Epithelial cell of esophagus (primary cell): ENCODE data around the gene SCGB3A2.
A peak's percentile ranks its signal among the peaks of the same experiment; 100 is the strongest.

Experiments used
- DNase-seq: peaks from one replicate; pipeline ENCODE4 v3.0.0; 2010; ENCODE audit warnings: low read depth
- H3K4me3 ChIP-seq: 2 replicates; pipeline ENCODE4 v1.5.1; 2011; ENCODE audit warnings: mild to moderate bottlenecking, low read length, control low read depth
- CTCF ChIP-seq: IDR thresholded peaks from 2 replicates; pipeline ENCODE4 v1.5.1; 2011; ENCODE audit warnings: low read depth, mild to moderate bottlenecking, low read length, control low read depth, inconsistent platforms; ENCODE audit not compliant: insufficient read depth; ENCODE audit errors: missing control alignments

SCGB3A2 gene

DNA sequence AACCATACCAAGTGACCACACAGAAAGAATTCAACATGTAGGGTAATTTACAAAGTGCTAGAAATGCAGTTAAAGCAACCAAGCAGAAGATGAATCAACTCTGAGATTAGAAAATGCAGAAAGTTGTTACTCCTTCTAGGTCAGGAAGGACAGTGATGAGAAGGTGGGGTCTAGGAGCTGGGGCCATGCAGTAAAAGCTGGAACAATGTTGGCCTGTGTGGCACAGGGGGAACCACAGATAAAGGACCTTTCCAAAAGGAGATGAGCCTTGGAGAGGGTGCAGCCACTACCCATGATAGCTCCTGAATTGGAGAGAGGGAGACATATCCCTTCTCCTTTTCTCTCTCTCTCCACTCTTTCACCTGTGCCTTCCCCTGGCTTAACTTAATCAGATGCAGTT is 2.4 kb upstream of the SCGB3A2 start:
- H3K4me3 ChIP-seq: no peak overlapping the region
- no peak for TF ChIP-seq CTCF
- DNase-seq: no peak

DNA sequence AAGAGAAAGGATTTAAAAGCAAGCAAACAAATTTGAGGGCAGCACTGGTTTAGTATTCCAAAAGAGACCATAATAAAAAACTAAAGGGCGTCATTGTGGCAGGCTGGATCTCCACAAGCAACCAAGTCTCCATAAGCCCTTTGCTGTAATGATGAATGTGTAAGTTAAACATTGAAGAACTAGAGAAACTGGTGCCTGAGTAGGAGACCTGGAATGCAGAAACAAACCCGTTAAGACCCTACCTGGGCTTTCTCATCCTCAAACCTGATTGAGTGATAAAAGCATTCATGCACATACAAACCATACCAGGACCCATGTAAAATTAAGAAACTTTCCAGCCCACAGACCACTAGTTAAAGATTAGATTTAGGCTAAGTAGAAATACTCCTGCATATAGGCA is 1.9 kb upstream of the SCGB3A2 start:
- H3K4me3 ChIP-seq: no peak overlapping the region
- no peak for TF ChIP-seq CTCF
- no peak for DNase-seq

DNA sequence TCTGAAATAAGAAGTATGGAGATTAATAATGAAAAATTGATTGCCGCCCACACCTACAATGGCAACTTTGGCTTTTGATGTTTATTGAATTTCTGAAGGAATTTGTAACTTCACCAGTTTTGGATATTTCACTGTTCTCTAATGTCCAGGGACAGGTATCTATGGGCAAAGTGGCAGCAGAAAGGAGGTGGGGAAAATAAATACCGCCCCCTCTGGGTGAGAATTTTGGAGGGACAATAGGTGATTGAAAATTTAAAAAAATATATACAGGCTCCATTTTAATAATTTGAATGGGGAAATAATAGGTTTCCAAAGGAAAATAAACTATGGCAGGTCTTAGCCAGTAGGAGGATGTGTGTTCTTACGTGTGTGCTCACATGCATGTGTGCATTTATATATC is 1.3 kb downstream of the SCGB3A2 start:
- no peak overlapping the region for H3K4me3 ChIP-seq
- no peak for TF ChIP-seq CTCF
- no peak for DNase-seq

DNA sequence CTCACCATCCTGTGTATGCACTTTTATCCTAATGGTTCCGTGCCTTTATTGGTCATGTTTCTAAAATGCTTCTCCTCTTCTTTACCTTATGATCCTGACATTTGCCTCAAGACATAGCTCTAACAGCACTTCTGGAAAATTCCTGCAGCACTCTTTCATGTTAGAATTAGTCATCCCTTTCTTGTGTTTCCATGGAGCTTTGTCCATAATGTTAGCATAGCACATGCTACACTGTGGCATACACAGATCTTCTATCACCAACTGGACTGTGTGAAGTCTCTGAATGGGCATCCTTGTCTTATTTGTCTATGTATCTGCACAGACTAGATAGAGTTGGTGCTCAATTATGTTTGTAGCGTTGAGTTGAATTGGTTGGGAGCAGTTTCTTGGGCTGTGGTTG is 2.0 kb downstream of the SCGB3A2 start:
- no peak for TF ChIP-seq CTCF
- DNase-seq: peak; percentile 19
- H3K4me3 ChIP-seq: no peak overlapping the region

DNA sequence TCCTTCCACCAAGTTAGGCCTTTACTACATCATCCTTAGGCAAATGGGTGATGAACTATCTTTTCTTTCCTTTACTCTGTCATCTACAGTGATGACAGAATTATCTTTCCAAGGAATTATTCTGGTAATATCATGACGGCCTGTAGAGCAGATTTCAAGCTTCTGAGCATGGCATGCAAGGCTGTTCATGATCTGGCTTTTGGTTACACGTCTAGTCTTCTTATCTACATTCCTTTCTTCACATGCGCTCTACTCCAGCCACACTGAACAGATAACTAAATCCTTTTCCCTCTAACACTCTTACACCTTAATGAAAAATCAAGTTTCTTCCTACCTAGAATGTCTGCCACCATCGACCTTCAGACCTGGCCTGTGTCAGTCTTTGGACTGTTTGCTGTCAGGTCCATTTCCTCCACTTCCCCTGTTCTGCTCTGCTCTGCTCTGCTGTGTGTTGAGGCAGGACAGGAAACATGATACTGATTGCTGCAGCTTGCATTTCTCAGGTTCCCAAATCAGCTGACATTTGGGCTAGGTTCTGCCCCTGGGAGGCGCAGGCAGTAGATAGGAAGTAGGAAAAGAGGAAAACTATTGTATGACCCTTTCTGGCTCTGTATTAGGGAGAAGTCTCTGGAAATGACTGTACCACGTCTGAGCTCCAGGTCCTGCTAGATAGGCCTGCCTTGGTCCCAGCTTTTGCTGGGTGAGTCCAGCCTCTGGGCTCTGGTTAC is 4.2 kb downstream of the SCGB3A2 start:
- no peak for DNase-seq
- TF ChIP-seq CTCF: no peak
- no peak overlapping the region for H3K4me3 ChIP-seq

DNA sequence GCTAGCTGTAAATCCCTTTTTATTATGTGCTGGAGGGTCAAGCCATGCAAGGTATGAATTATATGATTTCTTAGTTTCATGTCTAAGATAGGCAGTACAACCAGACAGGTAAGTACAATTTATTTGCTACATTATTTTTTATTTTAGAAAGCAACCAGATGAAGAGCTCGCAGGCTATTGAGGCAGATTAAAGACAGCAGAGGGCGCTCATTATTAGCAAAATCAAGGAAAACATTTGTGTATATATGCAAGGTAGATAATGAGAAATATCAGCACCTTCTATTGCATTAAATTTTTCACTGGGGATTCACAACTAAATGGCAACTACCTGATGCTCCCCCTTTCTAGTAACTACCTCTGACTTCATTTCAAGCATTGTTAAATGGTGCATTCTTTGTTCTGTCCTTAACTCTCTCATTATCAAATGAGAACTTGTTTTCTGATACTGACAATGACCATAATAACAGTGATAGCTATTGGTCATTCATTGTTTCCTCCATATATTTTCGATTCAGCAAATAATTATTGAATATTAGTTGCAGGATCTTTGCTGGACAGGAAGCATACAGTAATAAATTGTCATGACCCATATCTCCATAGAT is 8.6 kb downstream of the SCGB3A2 start:
- peak; percentile 75 for DNase-seq

More for the DNA sequence above, 8.6 kb downstream of the SCGB3A2 start:
- TF ChIP-seq CTCF: peak; percentile 69
- no peak overlapping the region for H3K4me3 ChIP-seq
